MCF 10A (cell line): ENCODE results near the gene C1QTNF8. TPM values are rescaled to one million over a fixed set of nuclear protein-coding genes. Genes with fewer than 3 reads are reported as not detected.

ENCODE experiments used
- BruUV-seq: library from RNA; stranded (reverse); fragments of 400-500 nt; replicated peaks from 2 replicates; lab custom pipeline; 2021; lab: Mats Ljungman, UMichigan
- CTCF ChIA-PET: fragments of 300-600 bp; sonication (Branson Sonifier 250); formaldehyde crosslinking; extraction: SDS; loops from one replicate; lab custom pipeline; 2021; ENCODE audit warnings: antibody characterized with exemption, inconsistent platforms; lab: Yijun Ruan, JAX
- POLR2A ChIA-PET: fragments of 300-600, 350-650 bp; sonication (Branson Sonifier 250); formaldehyde crosslinking; extraction: SDS; loops from one replicate; lab custom pipeline; 2020; ENCODE audit warnings: antibody characterized with exemption, inconsistent platforms; lab: Yijun Ruan, JAX
- DNase-seq: peaks from one replicate; pipeline ENCODE4 v3.0.0-alpha.2; 2018; ENCODE audit not compliant: unreplicated experiment
- H3K27ac Mint-ChIP-seq: one replicate; pipeline ENCODE4 v1.8.0; 2022; ENCODE audit warnings: mild to moderate bottlenecking, low read depth, mixed read lengths; ENCODE audit not compliant: unreplicated experiment
- H3K27me3 Mint-ChIP-seq: one replicate; pipeline ENCODE4 v1.8.0; 2022; ENCODE audit warnings: mixed read lengths; ENCODE audit not compliant: insufficient read depth, unreplicated experiment
- H3K36me3 Mint-ChIP-seq: one replicate; pipeline ENCODE4 v1.8.0; 2022; ENCODE audit warnings: mild to moderate bottlenecking, moderate library complexity, mixed read lengths; ENCODE audit not compliant: insufficient read depth, unreplicated experiment
- H3K4me1 Mint-ChIP-seq: one replicate; pipeline ENCODE4 v1.8.0; 2022; ENCODE audit warnings: mixed read lengths; ENCODE audit not compliant: insufficient read depth, unreplicated experiment
- H3K4me3 Mint-ChIP-seq: one replicate; pipeline ENCODE4 v1.8.0; 2022; ENCODE audit warnings: mild to moderate bottlenecking, moderate library complexity, mixed read lengths; ENCODE audit not compliant: unreplicated experiment
- H3K9me3 Mint-ChIP-seq: one replicate; pipeline ENCODE4 v1.8.0; 2022; ENCODE audit warnings: mixed read lengths; ENCODE audit not compliant: unreplicated experiment
- CTCF ChIP-seq: fragments of 200-600 bp; IDR thresholded peaks from one replicate; pipeline ENCODE4 v1.8.0; 2022; ENCODE audit warnings: antibody characterized with exemption, mild to moderate bottlenecking; ENCODE audit not compliant: unreplicated experiment
- intact Hi-C: fragments of 100-400 bp; cut with micrococcal nuclease; formaldehyde crosslinking; loops from 2 replicates; pipeline ENCODE4 v1.14.1; 2022
- total RNA-seq: library from RNA; stranded (reverse); gene quantifications from 2 replicates; pipeline ENCODE4 v1.2.3, GENCODE V29; 2022

C1QTNF8 gene
- total RNA-seq, 1 experiment from 2014 or later, result not detected

- no TSS peak for BruUV-seq
- ChIA-PET CTCF (interaction anchor here (0.5 to 0.8 kb wide), 2 partner anchors 12 to 16 kb away, joined by 3 read pairs; no protein-coding TSS in a partner anchor), POLR2A (no interaction called here)
- Mint-ChIP-seq H3K4me3 (no peak overlapping the region), H3K27me3 (peaks cover 18% of the 10 kb centered on the region), H3K4me1 (peaks cover 11% of the 10 kb centered on the region), H3K9me3 (no peaks in the 10 kb centered on the region), H3K27ac (no peak overlapping the region), H3K36me3 (no peaks in the 10 kb centered on the region)
- TF ChIP-seq CTCF, result no peak
- no peak for DNase-seq
- intact Hi-C loops, result no loop called here
Observed at GRCh38 chr16:1074379-1074649, 21.7 kb downstream of the C1QTNF8 start.

- ChIA-PET POLR2A (no interaction called here), CTCF (interaction anchor here (0.5 to 0.8 kb wide), 2 partner anchors 13 to 16 kb away, joined by 3 read pairs; no protein-coding TSS in a partner anchor)
Observed at GRCh38 chr16:1073566-1074378, 22.3 kb downstream of the C1QTNF8 start.

GRCh38 chr16:1073262-1073558, 22.8 kb downstream of the C1QTNF8 start:
- POLR2A ChIA-PET, result no interaction called here
- no TSS peak for BruUV-seq
- no peak overlapping the region for H3K4me3 Mint-ChIP-seq
- TF ChIP-seq CTCF, result no peak
- H3K36me3 Mint-ChIP-seq, result no peaks in the 10 kb centered on the region
- H3K4me1 Mint-ChIP-seq, result peaks cover 5% of the 10 kb centered on the region
- H3K27ac Mint-ChIP-seq, result no peak overlapping the region
- peaks cover 23% of the 10 kb centered on the region for H3K27me3 Mint-ChIP-seq
- CTCF ChIA-PET, result no interaction called here
- no peaks in the 10 kb centered on the region for H3K9me3 Mint-ChIP-seq
- no peak for DNase-seq
- intact Hi-C loops, result no loop called here

More at GRCh38 chr16:1073566-1074378, 22.3 kb downstream of the C1QTNF8 start:
- H3K4me1 Mint-ChIP-seq, result peaks cover 10% of the 10 kb centered on the region
- no peaks in the 10 kb centered on the region for H3K36me3 Mint-ChIP-seq
- H3K27ac Mint-ChIP-seq, result no peak overlapping the region
- intact Hi-C loops, result no loop called here
- no peaks in the 10 kb centered on the region for H3K9me3 Mint-ChIP-seq
- peaks cover 18% of the 10 kb centered on the region for H3K27me3 Mint-ChIP-seq
- H3K4me3 Mint-ChIP-seq, result no peak overlapping the region
- DNase-seq, result no peak
- no TSS peak for BruUV-seq
- peak; percentile 26 for TF ChIP-seq CTCF

GRCh38 chr16:1072526-1073261, 23.4 kb downstream of the C1QTNF8 start, which contains the start of gene SSTR5:
Gene SSTR5, plus strand, starts transcription at chr16:1072747. Its CDS starts 6,122 bp downstream, at chr16:1078869.
- ChIA-PET CTCF (interaction anchor here (0.6 kb wide), 1 partner anchor 15 kb away, joined by 5 read pairs; no protein-coding TSS in a partner anchor), POLR2A (no interaction called here)
- no peak for DNase-seq
- BruUV-seq, result no TSS peak
- intact Hi-C loops, result no loop called here
- Mint-ChIP-seq H3K9me3 (no peaks in the 10 kb centered on the region), H3K4me3 (no peak within 1 kb of the TSS), H3K36me3 (no peaks in the 10 kb centered on the region), H3K27me3 (peaks cover 28% of the 10 kb centered on the region), H3K4me1 (peaks cover 5% of the 10 kb centered on the region), H3K27ac (no peak within 1 kb of the TSS)
- TF ChIP-seq CTCF, result no peak
